GM18526 (cell line): ENCODE measurements around the gene PXYLP1.

ENCODE experiments used
- POLR2A ChIP-seq: IDR thresholded peaks from 3 replicates; pipeline ENCODE4 v1.6.1; 2011; ENCODE audit not compliant: insufficient read length; ENCODE audit errors: extremely low read depth

PXYLP1 gene

GRCh38 chr3:141239511-141240281 lies 8.1 kb downstream of the PXYLP1 start:
- TF ChIP-seq POLR2A = no peak

DNA sequence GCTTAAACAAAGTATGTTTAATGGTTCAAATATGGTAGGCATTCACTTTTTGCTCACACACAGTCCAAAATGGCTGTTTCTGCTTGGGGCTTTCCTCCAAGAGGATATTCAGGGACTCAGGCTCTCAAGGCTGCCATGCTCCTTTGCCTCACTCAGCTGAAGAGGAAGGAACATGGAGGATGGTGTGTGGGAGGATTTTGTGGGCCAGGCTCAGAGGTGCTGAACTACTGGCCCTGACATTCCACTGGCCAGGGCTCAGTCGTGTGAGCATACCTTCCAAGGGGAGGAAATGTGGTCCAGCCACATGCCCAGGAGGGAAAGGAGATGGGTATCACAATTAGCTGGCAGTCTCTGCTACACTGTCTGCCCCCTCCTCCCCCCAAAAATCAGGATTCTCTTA lies 8.7 kb downstream of the PXYLP1 start:
- TF ChIP-seq POLR2A = no peak

- TF ChIP-seq POLR2A = no peak
Measured at GRCh38 chr3:141240687-141241615, 9.3 kb downstream of the PXYLP1 start.

- TF ChIP-seq POLR2A = no peak
Measured at GRCh38 chr3:141241616-141242376, 10.2 kb downstream of the PXYLP1 start.

GRCh38 chr3:141242377-141243092 lies 10.9 kb downstream of the PXYLP1 start:
- no peak for TF ChIP-seq POLR2A

- no peak for TF ChIP-seq POLR2A
Measured at GRCh38 chr3:141243271-141243707, 11.7 kb downstream of the PXYLP1 start.

GRCh38 chr3:141246224-141246957 lies 14.8 kb downstream of the PXYLP1 start:
- TF ChIP-seq POLR2A = no peak

DNA sequence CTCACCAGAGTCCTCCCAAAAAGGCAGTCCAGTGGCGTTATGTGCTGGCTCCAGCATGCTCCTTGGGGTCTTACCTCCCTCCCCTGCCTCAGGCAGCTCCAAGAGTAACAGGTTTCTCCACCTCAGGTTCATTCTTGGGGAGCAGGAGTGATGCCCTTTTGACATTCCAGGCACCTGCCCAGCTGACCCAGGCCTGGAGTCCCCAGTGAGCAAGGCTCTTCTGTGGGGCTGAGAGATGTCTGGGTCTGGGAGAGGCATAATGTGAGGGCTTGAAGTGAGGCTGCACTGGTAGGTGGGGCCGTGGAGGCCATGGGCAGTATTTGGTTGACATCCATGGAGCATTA lies 15.3 kb downstream of the PXYLP1 start:
- no peak for TF ChIP-seq POLR2A

DNA sequence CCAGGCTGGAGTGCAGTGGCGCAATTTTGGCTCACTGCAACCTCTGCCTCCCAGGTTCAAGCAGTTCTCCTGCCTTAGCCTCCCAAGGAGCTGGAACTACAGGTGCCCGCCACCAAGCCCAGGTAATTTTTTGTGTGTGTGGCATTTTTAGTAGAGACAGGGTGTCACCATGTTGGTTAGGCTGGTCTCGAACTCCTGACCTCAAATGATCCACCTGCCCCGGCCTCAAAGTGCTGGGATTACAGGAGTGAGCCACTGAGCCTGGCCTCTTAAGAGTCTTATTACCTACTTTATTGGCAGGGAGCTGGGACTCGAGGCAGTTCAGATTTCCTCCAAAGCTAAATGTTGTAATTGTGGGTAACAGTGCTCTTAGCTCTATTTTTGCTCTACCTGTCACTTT lies 16.4 kb downstream of the PXYLP1 start:
- TF ChIP-seq POLR2A = no peak

DNA sequence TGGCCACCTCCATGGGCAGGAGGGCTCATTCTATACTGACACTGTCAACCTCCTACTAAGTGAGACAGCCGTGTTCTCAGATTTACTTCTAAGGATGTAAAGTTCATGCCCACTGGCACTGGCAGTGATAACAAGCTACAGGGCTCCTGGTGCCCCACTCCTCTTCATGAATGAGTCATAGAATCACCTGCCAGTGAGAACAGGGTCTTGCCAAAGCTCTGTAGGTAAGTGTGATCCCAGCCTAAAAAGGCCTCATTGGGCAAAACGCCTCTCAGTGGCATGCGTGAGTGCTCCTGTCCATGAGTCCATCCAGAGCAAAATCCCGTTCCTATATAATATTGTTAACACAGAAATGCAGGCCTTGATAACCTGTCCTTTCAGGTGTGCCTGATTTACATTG lies 17.4 kb downstream of the PXYLP1 start:
- no peak for TF ChIP-seq POLR2A

GRCh38 chr3:141250342-141250741 lies 18.7 kb downstream of the PXYLP1 start:
- TF ChIP-seq POLR2A = no peak

DNA sequence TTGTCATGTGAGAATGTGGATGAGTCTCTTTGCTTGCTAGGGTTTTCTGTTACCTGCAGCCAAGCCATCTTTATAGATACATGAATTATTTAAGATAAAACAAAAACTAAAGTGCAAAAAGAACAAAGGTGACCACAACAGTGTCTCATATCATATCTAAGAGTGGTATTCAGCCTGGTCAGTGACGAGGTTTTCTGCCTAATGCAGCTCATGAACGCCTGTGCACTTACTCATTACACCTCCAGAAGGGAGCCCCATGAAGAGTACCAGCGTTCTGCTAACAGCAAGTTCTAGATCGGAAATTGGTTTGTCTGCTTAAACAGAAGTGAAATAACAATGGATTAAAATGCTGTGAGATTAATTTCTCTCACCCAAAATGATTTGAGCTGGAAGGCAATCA lies 19.2 kb downstream of the PXYLP1 start:
- no peak for TF ChIP-seq POLR2A

DNA sequence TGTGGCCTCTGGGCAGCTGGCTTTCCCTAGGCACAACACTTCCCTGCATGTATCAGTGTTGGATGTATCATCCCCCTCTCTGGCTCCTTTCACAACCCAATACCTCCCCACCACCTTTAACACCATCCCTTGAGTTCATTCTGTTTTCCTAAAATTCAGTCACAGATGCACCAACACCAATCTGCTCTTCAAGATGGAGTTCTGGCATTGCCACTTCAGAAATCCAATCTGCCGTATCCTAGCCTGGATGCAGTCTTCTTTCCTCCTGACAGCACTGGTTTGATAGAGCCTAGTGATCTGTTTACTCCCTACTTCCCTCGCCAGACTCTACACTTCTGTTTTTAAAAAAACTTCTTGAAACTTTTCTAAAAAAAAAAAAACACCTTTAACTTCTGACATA lies 21.7 kb downstream of the PXYLP1 start:
- TF ChIP-seq POLR2A = no peak

DNA sequence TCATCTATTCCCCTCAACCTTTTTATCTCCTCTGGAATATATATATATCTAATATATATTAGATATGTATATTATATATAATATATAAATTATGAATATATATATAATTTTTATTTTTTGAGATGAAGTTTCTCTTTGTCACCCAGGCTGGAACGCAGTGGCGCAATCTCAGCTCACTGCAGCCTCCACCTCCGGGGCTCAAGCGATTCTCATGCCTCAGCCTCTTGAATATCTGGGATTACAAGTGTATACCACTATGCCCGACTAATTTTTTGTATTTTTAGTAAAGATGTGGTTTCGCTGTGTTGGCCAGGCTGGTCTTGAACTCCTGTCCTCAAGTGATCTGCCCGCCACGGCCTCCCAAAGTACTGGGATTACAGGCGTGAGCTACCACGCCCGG lies 22.2 kb downstream of the PXYLP1 start:
- TF ChIP-seq POLR2A = no peak
